Measurements from ENCODE around the gene ZSCAN10. TPM values are rescaled to one million over a fixed set of nuclear protein-coding genes. Genes with fewer than 3 reads are reported as not detected.

Gene ZSCAN10
- total and polyA plus RNA-seq, 2 donors (not counting 1 experiment from before 2014, with no cell fraction given), result 0.02 TPM; not detected in 1

DNA sequence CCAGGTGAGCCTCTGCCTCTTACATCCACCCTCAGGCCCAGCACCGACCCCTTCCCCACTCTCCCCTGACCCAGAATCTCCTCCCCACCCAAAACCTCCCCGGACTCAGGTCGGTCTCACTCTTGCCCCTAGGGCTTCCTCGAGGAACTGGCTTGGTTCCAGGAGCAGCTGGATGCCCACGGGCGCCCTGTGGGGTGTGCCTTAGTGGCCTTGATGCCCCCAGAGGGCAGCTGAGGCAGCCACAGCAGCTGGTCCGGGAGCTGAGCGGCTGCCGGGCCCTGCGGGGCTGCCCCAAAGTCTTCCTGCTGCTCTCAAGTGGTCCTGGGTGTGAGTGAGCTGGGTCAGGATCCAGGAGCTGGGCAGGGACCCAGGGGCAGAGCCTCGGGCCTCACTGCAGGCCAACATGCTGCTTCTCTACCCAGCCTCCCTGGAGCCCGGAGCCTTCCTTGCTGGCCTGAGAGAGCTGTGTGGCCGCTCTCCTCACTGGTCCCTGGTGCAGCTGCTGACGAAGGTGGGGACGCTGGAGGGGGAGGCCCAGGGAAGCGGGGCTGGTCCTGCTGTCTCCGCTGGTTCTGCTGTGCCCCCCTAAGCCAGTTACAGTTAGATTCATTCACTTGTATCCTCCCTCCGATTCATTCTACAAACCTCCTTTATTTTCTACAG is 45.4 kb upstream of the ZSCAN10 start:
- Histone ChIP-seq H3K9ac (ENCODE audit: insufficient read depth, low read length) (no peak overlapping the region), H4K20me1 (ENCODE audit: control insufficient read depth, extremely low read depth, insufficient read depth, low read length) (no peaks in the 10 kb centered on the region), H3K4me1 (ENCODE audit: control insufficient read depth, extremely low read depth, insufficient read depth, low read length) (no peaks in the 10 kb centered on the region), H3K4me3 (replicated peaks in 1 of 4; ENCODE audit: control extremely low read depth in 1 of 4, insufficient read depth in 1 of 4, low read depth in 3 of 4, low read length in 4 of 4) (no peak overlapping the region), H2AFZ (ENCODE audit: low read length) (no peak overlapping the region), H3K27me3 (ENCODE audit: control insufficient read depth, insufficient read depth, low read length) (no peaks in the 10 kb centered on the region), H3K9me3 (ENCODE audit: control insufficient read depth, insufficient read depth, low read depth, low read length) (no peaks in the 10 kb centered on the region), H3K27ac (ENCODE audit: insufficient read depth, low read length) (no peak overlapping the region), H3K4me2 (ENCODE audit: extremely low read depth, insufficient read depth, low read length) (no peak overlapping the region), H3K79me2 (ENCODE audit: control insufficient read depth, insufficient read depth, low read length) (no peaks in the 10 kb centered on the region), H3K36me3 (ENCODE audit: control insufficient read depth, insufficient read depth, low read length) (peaks cover 10% of the 10 kb centered on the region)
- TF ChIP-seq, protein P1, sequence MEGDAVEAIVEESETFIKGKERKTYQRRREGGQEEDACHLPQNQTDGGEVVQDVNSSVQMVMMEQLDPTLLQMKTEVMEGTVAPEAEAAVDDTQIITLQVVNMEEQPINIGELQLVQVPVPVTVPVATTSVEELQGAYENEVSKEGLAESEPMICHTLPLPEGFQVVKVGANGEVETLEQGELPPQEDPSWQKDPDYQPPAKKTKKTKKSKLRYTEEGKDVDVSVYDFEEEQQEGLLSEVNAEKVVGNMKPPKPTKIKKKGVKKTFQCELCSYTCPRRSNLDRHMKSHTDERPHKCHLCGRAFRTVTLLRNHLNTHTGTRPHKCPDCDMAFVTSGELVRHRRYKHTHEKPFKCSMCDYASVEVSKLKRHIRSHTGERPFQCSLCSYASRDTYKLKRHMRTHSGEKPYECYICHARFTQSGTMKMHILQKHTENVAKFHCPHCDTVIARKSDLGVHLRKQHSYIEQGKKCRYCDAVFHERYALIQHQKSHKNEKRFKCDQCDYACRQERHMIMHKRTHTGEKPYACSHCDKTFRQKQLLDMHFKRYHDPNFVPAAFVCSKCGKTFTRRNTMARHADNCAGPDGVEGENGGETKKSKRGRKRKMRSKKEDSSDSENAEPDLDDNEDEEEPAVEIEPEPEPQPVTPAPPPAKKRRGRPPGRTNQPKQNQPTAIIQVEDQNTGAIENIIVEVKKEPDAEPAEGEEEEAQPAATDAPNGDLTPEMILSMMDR (conservative IDR thresholded peaks at IDR 0.05 in 1 of 2, IDR thresholded peaks at IDR 0.05 in 1 of 2; ENCODE audit: low read depth in 1 of 2, low read length in 2 of 2), result no peak
- no peak for TF ChIP-seq EZH2 (IDR thresholded peaks at IDR 0.05; ENCODE audit: low read length, missing control alignments)
- no peak for DNase-seq (ENCODE audit: low read depth in 2 of 2)

DNA sequence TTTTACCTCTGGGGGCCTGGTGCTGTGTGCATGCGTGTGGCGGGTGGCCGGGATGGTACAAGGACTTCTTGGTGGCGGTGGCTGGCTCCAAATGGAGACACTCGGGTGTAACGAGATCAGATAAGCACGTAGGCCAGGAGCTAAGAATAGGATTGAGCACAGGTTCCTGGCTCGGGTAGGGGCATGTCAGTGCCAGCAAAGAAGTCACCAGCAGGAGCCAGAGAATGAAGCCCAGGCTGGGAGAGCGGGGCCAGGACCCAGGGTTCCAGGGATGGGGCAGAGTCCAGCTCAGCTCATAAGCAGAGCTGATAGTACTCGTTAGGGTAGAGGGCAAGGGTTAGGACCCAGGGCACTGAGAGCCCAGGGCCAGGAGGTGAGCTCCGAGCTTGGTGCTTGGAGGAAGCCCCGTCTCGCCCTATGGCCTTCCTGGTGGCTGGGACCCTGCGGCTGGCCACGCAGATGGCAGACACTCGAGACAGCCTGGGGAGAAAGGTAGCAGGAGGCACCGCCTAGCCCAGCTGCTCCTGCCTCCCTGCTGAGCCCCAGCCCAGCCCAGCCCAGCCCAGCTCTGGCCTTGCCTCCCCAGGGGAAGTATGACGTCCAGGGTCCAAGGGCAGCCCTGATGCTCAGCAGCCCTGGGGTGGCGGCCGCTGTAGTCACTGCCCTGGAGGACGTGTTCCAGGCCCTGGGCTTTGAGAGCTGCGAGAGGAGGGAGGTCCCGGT is 44.7 kb upstream of the ZSCAN10 start:
- Histone ChIP-seq H3K9ac (ENCODE audit: insufficient read depth, low read length) (no peak overlapping the region), H3K4me1 (ENCODE audit: control insufficient read depth, extremely low read depth, insufficient read depth, low read length) (no peaks in the 10 kb centered on the region), H3K4me2 (ENCODE audit: extremely low read depth, insufficient read depth, low read length) (no peak overlapping the region), H3K4me3 (replicated peaks in 1 of 4; ENCODE audit: control extremely low read depth in 1 of 4, insufficient read depth in 1 of 4, low read depth in 3 of 4, low read length in 4 of 4) (no peak overlapping the region), H3K27me3 (ENCODE audit: control insufficient read depth, insufficient read depth, low read length) (no peaks in the 10 kb centered on the region), H2AFZ (ENCODE audit: low read length) (no peak overlapping the region), H3K36me3 (ENCODE audit: control insufficient read depth, insufficient read depth, low read length) (peaks cover 13% of the 10 kb centered on the region), H4K20me1 (ENCODE audit: control insufficient read depth, extremely low read depth, insufficient read depth, low read length) (no peaks in the 10 kb centered on the region), H3K27ac (ENCODE audit: insufficient read depth, low read length) (no peak overlapping the region), H3K9me3 (ENCODE audit: control insufficient read depth, insufficient read depth, low read depth, low read length) (no peaks in the 10 kb centered on the region), H3K79me2 (ENCODE audit: control insufficient read depth, insufficient read depth, low read length) (no peaks in the 10 kb centered on the region)
- no peak for DNase-seq (ENCODE audit: low read depth in 2 of 2)
- TF ChIP-seq, protein P1 (conservative IDR thresholded peaks at IDR 0.05 in 1 of 2, IDR thresholded peaks at IDR 0.05 in 1 of 2; ENCODE audit: low read depth in 1 of 2, low read length in 2 of 2), result no peak
- TF ChIP-seq EZH2 (IDR thresholded peaks at IDR 0.05; ENCODE audit: low read length, missing control alignments), result no peak

DNA sequence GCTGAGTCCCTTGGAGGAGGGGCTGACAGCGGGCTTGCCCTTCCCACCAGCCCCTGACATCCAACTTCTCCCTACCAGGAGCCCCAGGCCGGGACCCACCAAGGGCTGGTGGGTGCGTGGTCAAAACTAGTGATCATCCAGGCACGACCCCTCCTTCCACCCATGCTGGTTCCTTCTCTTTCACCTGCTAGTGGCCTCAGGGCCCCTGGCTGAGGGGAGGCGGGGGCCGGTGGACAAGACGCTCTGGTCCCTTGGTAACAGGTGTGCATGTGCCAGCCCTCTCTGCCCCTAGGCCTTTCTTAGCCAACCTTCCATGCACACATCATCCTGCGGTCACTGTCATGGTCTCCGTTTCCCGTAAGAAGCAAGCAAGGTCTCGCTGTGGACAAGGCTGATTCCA is 44.1 kb upstream of the ZSCAN10 start:
- Histone ChIP-seq H4K20me1 (ENCODE audit: control insufficient read depth, extremely low read depth, insufficient read depth, low read length) (no peaks in the 10 kb centered on the region), H3K4me3 (replicated peaks in 1 of 4; ENCODE audit: control extremely low read depth in 1 of 4, insufficient read depth in 1 of 4, low read depth in 3 of 4, low read length in 4 of 4) (no peak overlapping the region), H3K27me3 (ENCODE audit: control insufficient read depth, insufficient read depth, low read length) (no peaks in the 10 kb centered on the region), H2AFZ (ENCODE audit: low read length) (no peak overlapping the region), H3K4me2 (ENCODE audit: extremely low read depth, insufficient read depth, low read length) (no peak overlapping the region), H3K9me3 (ENCODE audit: control insufficient read depth, insufficient read depth, low read depth, low read length) (no peaks in the 10 kb centered on the region), H3K27ac (ENCODE audit: insufficient read depth, low read length) (no peak overlapping the region), H3K79me2 (ENCODE audit: control insufficient read depth, insufficient read depth, low read length) (no peaks in the 10 kb centered on the region), H3K36me3 (ENCODE audit: control insufficient read depth, insufficient read depth, low read length) (peaks cover 13% of the 10 kb centered on the region), H3K4me1 (ENCODE audit: control insufficient read depth, extremely low read depth, insufficient read depth, low read length) (no peaks in the 10 kb centered on the region), H3K9ac (ENCODE audit: insufficient read depth, low read length) (no peak overlapping the region)
- DNase-seq (ENCODE audit: low read depth in 2 of 2), result no peak
- TF ChIP-seq, protein P1 (conservative IDR thresholded peaks at IDR 0.05 in 1 of 2, IDR thresholded peaks at IDR 0.05 in 1 of 2; ENCODE audit: low read depth in 1 of 2, low read length in 2 of 2), result no peak
- no peak for TF ChIP-seq EZH2 (IDR thresholded peaks at IDR 0.05; ENCODE audit: low read length, missing control alignments)
